GM12891 (cell line): ENCODE measurements around the gene AMBP.

Experiments
- PAX5 ChIP-seq: IDR thresholded peaks from 2 replicates; pipeline ENCODE4 v1.6.1; 2011; ENCODE audit warnings: low read length, moderate library complexity, mild to moderate bottlenecking; ENCODE audit not compliant: insufficient read depth, severe bottlenecking
- POLR2A ChIP-seq: IDR thresholded peaks from 2 replicates; pipeline ENCODE4 v1.6.1; 2011; ENCODE audit warnings: low read depth, low read length, control low read depth
- POLR2AphosphoS5 ChIP-seq: IDR thresholded peaks from 2 replicates; pipeline ENCODE4 v1.6.1; 2011; ENCODE audit warnings: low read depth, low read length, control low read depth
- TAF1 ChIP-seq: IDR thresholded peaks from 2 replicates; pipeline ENCODE4 v1.6.1; 2011; ENCODE audit warnings: low read depth, low read length, control low read depth

GRCh38 chr9:114028646-114029045 is 49.5 kb downstream of the AMBP start:
- no peak for TF ChIP-seq POLR2A
- TF ChIP-seq TAF1: no peak
- TF ChIP-seq POLR2AphosphoS5: no peak
- no peak for TF ChIP-seq PAX5
